ENCODE measurements around the gene RSPO1. TPM values are rescaled to one million over a fixed set of nuclear protein-coding genes. Genes with fewer than 3 reads are reported as not detected.

Gene RSPO1
- total RNA-seq, 1 donor from 2014 or later: 0.20 TPM

DNA sequence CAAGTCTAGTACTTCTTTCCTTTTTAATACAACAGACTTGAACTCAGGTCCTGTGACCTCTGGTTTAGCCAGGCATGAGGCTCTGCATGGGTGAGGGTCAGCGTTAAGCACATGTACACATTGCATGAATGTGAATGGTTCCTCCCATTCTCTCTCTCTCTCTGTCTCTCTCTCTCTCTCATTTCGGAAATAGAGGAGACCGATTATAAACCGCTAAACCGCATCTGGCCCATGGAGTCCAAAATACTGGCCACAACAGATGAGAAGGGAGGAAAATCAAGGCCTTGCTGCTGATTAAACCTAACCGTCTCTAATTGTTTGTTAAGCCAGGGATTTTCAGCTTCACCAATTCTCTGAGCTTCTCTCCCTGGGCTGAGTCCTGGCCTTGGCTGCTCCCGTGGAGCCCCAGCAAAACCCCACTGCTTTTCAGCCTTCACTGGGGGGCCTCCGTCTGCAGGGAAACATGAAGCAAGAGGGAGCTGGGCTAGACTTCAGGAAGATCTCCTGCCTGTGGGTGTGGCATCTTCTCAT, 6.6 kb downstream of the RSPO1 start:
- no peak for DNase-seq (ENCODE audit: low spot score in 2 of 2, unreplicated experiment in 2 of 2)
- H3K36me3 Mint-ChIP-seq: no peaks in the 10 kb centered on the region
- no peak overlapping the region for H3K4me3 Mint-ChIP-seq
- TF ChIP-seq CTCF (IDR thresholded peaks at IDR 0.05; ENCODE audit: unreplicated experiment): no peak
- H3K4me1 Mint-ChIP-seq: peaks cover 4% of the 10 kb centered on the region
- H3K27me3 Mint-ChIP-seq (ENCODE audit: low read depth): peaks cover 87% of the 10 kb centered on the region
- no peak overlapping the region for H3K27ac Mint-ChIP-seq
- H3K9me3 Mint-ChIP-seq: no peaks in the 10 kb centered on the region

- no peak for DNase-seq (ENCODE audit: low spot score in 2 of 2, unreplicated experiment in 2 of 2)
- no peak overlapping the region for H3K4me3 Mint-ChIP-seq
- H3K4me1 Mint-ChIP-seq: no peaks in the 10 kb centered on the region
- no peaks in the 10 kb centered on the region for H3K9me3 Mint-ChIP-seq
- peaks cover 55% of the 10 kb centered on the region for H3K27me3 Mint-ChIP-seq (ENCODE audit: low read depth)
- no peak overlapping the region for H3K27ac Mint-ChIP-seq
- H3K36me3 Mint-ChIP-seq: no peaks in the 10 kb centered on the region
- no peak for TF ChIP-seq CTCF (IDR thresholded peaks at IDR 0.05; ENCODE audit: unreplicated experiment)
Measured at GRCh38 chr1:37622131-37622530, 12.6 kb downstream of the RSPO1 start.

- Mint-ChIP-seq H3K27me3 (ENCODE audit: low read depth) (peaks cover 55% of the 10 kb centered on the region), H3K9me3 (no peaks in the 10 kb centered on the region), H3K4me3 (no peak overlapping the region), H3K27ac (no peak overlapping the region), H3K4me1 (no peaks in the 10 kb centered on the region), H3K36me3 (no peaks in the 10 kb centered on the region)
- TF ChIP-seq CTCF (IDR thresholded peaks at IDR 0.05; ENCODE audit: unreplicated experiment): no peak
- no peak for DNase-seq (ENCODE audit: low spot score in 2 of 2, unreplicated experiment in 2 of 2)
Measured at GRCh38 chr1:37621326-37621870, 13.3 kb downstream of the RSPO1 start.

DNA sequence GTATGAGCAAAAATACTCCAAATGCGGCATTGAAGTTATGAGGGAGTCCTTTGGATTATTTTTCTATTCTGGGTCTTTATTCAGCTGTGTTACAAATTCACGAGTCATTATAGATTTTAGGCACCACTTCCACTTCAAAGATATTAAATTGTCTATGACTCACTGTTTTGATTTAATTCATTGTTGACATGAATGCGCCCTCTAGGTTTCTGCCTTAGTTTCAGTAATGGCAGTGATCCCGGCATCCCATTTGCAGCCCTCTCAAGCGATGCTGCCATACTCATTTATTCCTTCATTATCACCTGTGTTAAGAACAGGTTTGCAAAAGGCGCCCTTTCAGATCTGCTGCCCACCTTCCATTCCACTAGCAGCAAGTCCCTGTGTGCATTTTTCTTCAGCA, 14.0 kb downstream of the RSPO1 start:
- TF ChIP-seq CTCF (IDR thresholded peaks at IDR 0.05; ENCODE audit: unreplicated experiment): no peak
- Mint-ChIP-seq H3K4me3 (no peak overlapping the region), H3K4me1 (no peaks in the 10 kb centered on the region), H3K9me3 (no peaks in the 10 kb centered on the region), H3K36me3 (no peaks in the 10 kb centered on the region), H3K27me3 (ENCODE audit: low read depth) (peaks cover 55% of the 10 kb centered on the region), H3K27ac (no peak overlapping the region)
- no peak for DNase-seq (ENCODE audit: low spot score in 2 of 2, unreplicated experiment in 2 of 2)

GRCh38 chr1:37616330-37616729, 18.4 kb downstream of the RSPO1 start:
- TF ChIP-seq CTCF (IDR thresholded peaks at IDR 0.05; ENCODE audit: unreplicated experiment): no peak
- Mint-ChIP-seq H3K27me3 (ENCODE audit: low read depth) (peaks cover 85% of the 10 kb centered on the region), H3K27ac (no peak overlapping the region), H3K36me3 (no peaks in the 10 kb centered on the region), H3K9me3 (no peaks in the 10 kb centered on the region), H3K4me3 (no peak overlapping the region), H3K4me1 (peaks cover 2% of the 10 kb centered on the region)
- DNase-seq (ENCODE audit: low spot score in 2 of 2, unreplicated experiment in 2 of 2): no peak

DNA sequence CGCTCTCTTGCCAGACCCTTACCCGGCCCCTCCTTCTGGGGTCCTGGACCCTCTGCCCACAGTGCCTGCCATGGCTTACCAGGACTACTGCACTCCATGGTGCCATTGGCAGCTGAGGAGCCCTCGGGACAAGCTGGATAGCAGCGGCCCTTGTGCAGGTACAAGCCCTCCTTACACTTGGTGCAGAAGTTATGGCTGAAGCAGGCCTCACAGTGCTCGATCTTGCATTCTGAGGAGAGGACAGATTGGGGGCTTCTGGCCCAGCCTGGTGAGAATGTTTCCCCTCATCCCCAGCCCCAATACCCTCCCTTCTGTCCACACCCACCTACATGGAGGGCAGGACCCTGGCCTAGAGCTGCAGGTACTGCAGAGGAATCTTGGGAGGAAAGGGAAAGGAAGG, 20.6 kb downstream of the RSPO1 start:
- DNase-seq (ENCODE audit: low spot score in 2 of 2, unreplicated experiment in 2 of 2): no peak
- Mint-ChIP-seq H3K36me3 (no peaks in the 10 kb centered on the region), H3K27me3 (ENCODE audit: low read depth) (peaks cover 82% of the 10 kb centered on the region), H3K9me3 (no peaks in the 10 kb centered on the region), H3K27ac (no peak overlapping the region), H3K4me3 (no peak overlapping the region), H3K4me1 (peaks cover 2% of the 10 kb centered on the region)
- no peak for TF ChIP-seq CTCF (IDR thresholded peaks at IDR 0.05; ENCODE audit: unreplicated experiment)
